Thyroid gland (tissue), 4 donors: Measurements from ENCODE around the gene CISD2. TPM values are rescaled to one million over a fixed set of nuclear protein-coding genes. Genes with fewer than 3 reads are reported as not detected.
A peak's percentile ranks its signal among the peaks of the same experiment; 100 is the strongest.
"Not testable (repeated sequence)": the region's sequence is repeated elsewhere in the genome, so short reads cannot be mapped to it uniquely, and the experiment has no call there.

Source experiments
- DNase-seq, 2 donors: peaks; one replicate each; pipeline ENCODE4 v3.0.0-alpha.2; 2019
- H3K27ac ChIP-seq, 3 donors: fragments of 200-600 bp; sonication (generic); 1 replicate in 2 of 3; 2 replicates in 1 of 3; pipeline ENCODE4 v1.5.1; 2016 to 2019; ENCODE audit warnings: mild to moderate bottlenecking in 1 of 3, moderate library complexity in 1 of 3
- H3K27me3 ChIP-seq: fragments of 200-600 bp; sonication (generic); one replicate; pipeline ENCODE4 v1.5.1; 2019
- H3K36me3 ChIP-seq, 2 donors: fragments of 200-600 bp; sonication (generic); one replicate each; pipeline ENCODE4 v1.5.1; 2016 to 2019
- H3K4me1 ChIP-seq, 2 donors: fragments of 200-600 bp; sonication (generic); one replicate each; pipeline ENCODE4 v1.5.1; 2017 to 2019
- H3K4me3 ChIP-seq, 3 donors: fragments of 200-600 bp; sonication (generic); replicated peaks in 1 of 3; 1 replicate in 2 of 3; 2 replicates in 1 of 3; pipeline ENCODE4 v1.5.1; 2016; ENCODE audit warnings: mild to moderate bottlenecking in 1 of 3
- H3K9me3 ChIP-seq: fragments of 200-600 bp; sonication (generic); one replicate; pipeline ENCODE4 v1.5.1; 2017
- POLR2A ChIP-seq, 2 donors: fragments of 450-650 bp; IDR thresholded peaks; one replicate each; pipeline ENCODE4 v1.6.1; 2017; ENCODE audit warnings: antibody characterized with exemption in 2 of 2, mild to moderate bottlenecking in 2 of 2, moderate library complexity in 1 of 2
- WGBS, 2 donors: methylation state at CpG; one replicate each; pipeline ENCODE4 v1.1.5; 2017; 5-methylcytosine and 5-hydroxymethylcytosine counted together
- intact Hi-C: fragments of 100-400 bp; cut with DNase I; formaldehyde crosslinking; loops from one replicate; pipeline ENCODE4 v1.15.1; 2023
- total RNA-seq, 4 donors: library from RNA; depleted of rRNA; stranded (reverse); fragments of >200 nt; gene quantifications; one replicate each; pipeline ENCODE4 v1.2.3, GENCODE V29; 2016
- TF ChIP-seq, protein P1 (sequence below), 6 experiments: fragments of 200-600 bp in 3 of 6; fragments of 450-650 bp in 3 of 6; sonication (generic) in 3 of 6; IDR thresholded peaks; one replicate each; pipeline ENCODE4 v1.5.1; 2016 to 2019; ENCODE audit warnings: antibody characterized with exemption in 6 of 6, mild to moderate bottlenecking in 2 of 6, inconsistent platforms in 1 of 6, moderate library complexity in 1 of 6

CISD2 gene
- total RNA-seq, 4 donors from 2014 or later: 29.3 to 37.0 (median 33.7) TPM

- H3K4me1 ChIP-seq: peaks cover 7 to 12% of the 10 kb centered on the region in 2 donors
- H3K9me3 ChIP-seq: no peaks in the 10 kb centered on the region
- H3K4me3 ChIP-seq: peak overlapping the region; percentile 42 to 91 (median 70)
- TF ChIP-seq POLR2A (IDR thresholded peaks at IDR 0.05): no peak
- TF ChIP-seq, protein P1, sequence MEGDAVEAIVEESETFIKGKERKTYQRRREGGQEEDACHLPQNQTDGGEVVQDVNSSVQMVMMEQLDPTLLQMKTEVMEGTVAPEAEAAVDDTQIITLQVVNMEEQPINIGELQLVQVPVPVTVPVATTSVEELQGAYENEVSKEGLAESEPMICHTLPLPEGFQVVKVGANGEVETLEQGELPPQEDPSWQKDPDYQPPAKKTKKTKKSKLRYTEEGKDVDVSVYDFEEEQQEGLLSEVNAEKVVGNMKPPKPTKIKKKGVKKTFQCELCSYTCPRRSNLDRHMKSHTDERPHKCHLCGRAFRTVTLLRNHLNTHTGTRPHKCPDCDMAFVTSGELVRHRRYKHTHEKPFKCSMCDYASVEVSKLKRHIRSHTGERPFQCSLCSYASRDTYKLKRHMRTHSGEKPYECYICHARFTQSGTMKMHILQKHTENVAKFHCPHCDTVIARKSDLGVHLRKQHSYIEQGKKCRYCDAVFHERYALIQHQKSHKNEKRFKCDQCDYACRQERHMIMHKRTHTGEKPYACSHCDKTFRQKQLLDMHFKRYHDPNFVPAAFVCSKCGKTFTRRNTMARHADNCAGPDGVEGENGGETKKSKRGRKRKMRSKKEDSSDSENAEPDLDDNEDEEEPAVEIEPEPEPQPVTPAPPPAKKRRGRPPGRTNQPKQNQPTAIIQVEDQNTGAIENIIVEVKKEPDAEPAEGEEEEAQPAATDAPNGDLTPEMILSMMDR (IDR thresholded peaks at IDR 0.05): no peak
- no peaks in the 10 kb centered on the region for H3K36me3 ChIP-seq
- intact Hi-C loops: loop anchor here (5.0 kb wide), 1 partner anchor 42 kb away; the partner anchor contains the start of gene UBE2D3
- 11 to 14% methylated on average over 19 of the region's 19 CpGs for WGBS, 2 donors
- peak in 1 of 2 donors; percentile 13 for DNase-seq
- peak overlapping the region; percentile 76 to 89 (median 84) for H3K27ac ChIP-seq
- no peaks in the 10 kb centered on the region for H3K27me3 ChIP-seq
Measured at GRCh38 chr4:102869569-102870197, 891 bp downstream of the CISD2 start.

DNA sequence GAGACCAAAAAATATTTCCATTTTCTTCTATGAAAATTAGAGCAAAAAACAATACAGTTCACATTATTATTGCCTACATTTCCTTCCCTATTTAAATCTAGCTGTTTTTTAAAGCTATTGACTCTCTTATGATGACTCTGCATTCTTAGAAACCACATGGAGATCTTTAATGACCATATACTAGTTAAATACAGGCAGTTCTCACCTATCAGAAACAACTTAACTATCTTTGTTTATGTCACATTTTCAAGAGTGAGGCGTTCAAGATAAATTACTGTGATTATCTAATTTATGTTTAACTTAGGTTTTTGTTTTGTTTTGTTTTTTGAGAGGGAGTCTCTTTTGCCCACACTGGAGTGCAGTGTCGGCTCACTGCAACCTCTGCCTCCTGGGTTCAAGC is 3.0 kb downstream of the CISD2 start:
- 88 to 90% methylated on average over 2 of the region's 2 CpGs for WGBS, 2 donors
- peaks cover 7 to 12% of the 10 kb centered on the region in 2 donors for H3K4me1 ChIP-seq
- DNase-seq: no peak
- no peak overlapping the region for H3K4me3 ChIP-seq
- intact Hi-C loops: no loop called here
- H3K27me3 ChIP-seq: no peaks in the 10 kb centered on the region
- H3K27ac ChIP-seq: no peak overlapping the region
- no peak for TF ChIP-seq POLR2A (IDR thresholded peaks at IDR 0.05)
- TF ChIP-seq, protein P1 (IDR thresholded peaks at IDR 0.05): no peak
- H3K36me3 ChIP-seq: no peaks in the 10 kb centered on the region
- H3K9me3 ChIP-seq: no peaks in the 10 kb centered on the region

- intact Hi-C loops: not testable (repeated sequence)
- 94 to 100% methylated on average over 3 of the region's 3 CpGs for WGBS, 2 donors
Measured at GRCh38 chr4:102877477-102878106, 8.8 kb downstream of the CISD2 start.

DNA sequence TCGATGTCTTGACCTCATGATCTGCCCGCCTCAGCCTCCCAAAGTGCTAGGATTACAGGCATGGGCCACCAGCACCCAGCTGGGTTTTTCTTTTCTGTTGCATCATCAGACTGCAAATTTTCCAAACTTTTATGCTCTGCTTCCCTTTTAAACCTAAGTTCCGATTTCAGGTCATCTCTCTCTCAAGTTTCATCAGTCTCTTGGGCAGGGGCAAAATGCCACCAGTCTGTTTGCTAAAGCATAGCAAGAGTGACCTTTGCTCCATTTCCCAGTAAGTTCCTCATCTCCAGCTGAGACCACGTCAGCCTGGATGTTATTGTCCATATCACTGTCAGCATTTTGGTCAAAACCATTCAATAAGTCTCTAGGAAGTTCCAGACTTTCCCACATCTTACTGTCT is 9.6 kb downstream of the CISD2 start:
- DNase-seq, intact Hi-C loops, H3K36me3 ChIP-seq, H3K4me3 ChIP-seq, H3K4me1 ChIP-seq, H3K27ac ChIP-seq, H3K27me3 ChIP-seq, H3K9me3 ChIP-seq: not testable (repeated sequence)
- 65% methylated on average over 4 of the region's 4 CpGs for WGBS, 2 donors

More at GRCh38 chr4:102877477-102878106, 8.8 kb downstream of the CISD2 start:
- H3K9me3 ChIP-seq, H3K4me1 ChIP-seq, H3K27ac ChIP-seq, H3K4me3 ChIP-seq, H3K36me3 ChIP-seq, DNase-seq, H3K27me3 ChIP-seq: not testable (repeated sequence)

GRCh38 chr4:102878901-102879300 is 10.1 kb downstream of the CISD2 start:
- Histone ChIP-seq H3K4me1 (peaks cover 0 to 7% of the 10 kb centered on the region in 2 donors), H3K27me3 (no peaks in the 10 kb centered on the region), H3K9me3 (no peaks in the 10 kb centered on the region), H3K4me3 (no peak overlapping the region), H3K36me3 (no peaks in the 10 kb centered on the region), H3K27ac (no peak overlapping the region)
- TF ChIP-seq, protein P1 (IDR thresholded peaks at IDR 0.05): no peak
- TF ChIP-seq POLR2A (IDR thresholded peaks at IDR 0.05): no peak
- no peak for DNase-seq
- 92 to 95% methylated on average over 3 of the region's 3 CpGs for WGBS, 2 donors
- intact Hi-C loops: no loop called here

GRCh38 chr4:102881343-102881742 is 12.6 kb downstream of the CISD2 start:
- TF ChIP-seq POLR2A (IDR thresholded peaks at IDR 0.05): no peak
- TF ChIP-seq, protein P1 (IDR thresholded peaks at IDR 0.05): no peak
- WGBS, 2 donors: 94 to 96% methylated on average over 1 of the region's 1 CpG
- no peak overlapping the region for H3K4me3 ChIP-seq
- peaks cover 0 to 7% of the 10 kb centered on the region in 2 donors for H3K4me1 ChIP-seq
- H3K9me3 ChIP-seq: no peaks in the 10 kb centered on the region
- H3K27ac ChIP-seq: no peak overlapping the region
- no peak for DNase-seq
- no peaks in the 10 kb centered on the region for H3K27me3 ChIP-seq
- intact Hi-C loops: no loop called here
- H3K36me3 ChIP-seq: no peaks in the 10 kb centered on the region
